IMR-90 (cell line): ENCODE measurements around the gene RNGTT. TPM values are rescaled to one million over a fixed set of nuclear protein-coding genes. Genes with fewer than 3 reads are reported as not detected.

ENCODE experiments used
- ATAC-seq: fragments of 200-7000 bp; cut with Tn5 transposase; 2 replicates; pipeline ENCODE4 v1.9.1; 2020; ENCODE audit warnings: low read depth, mild to moderate bottlenecking, moderate library complexity
- BruUV-seq: library from RNA; stranded (reverse); fragments of 400-500 nt; replicated peaks from 2 replicates; lab custom pipeline; 2021; lab: Mats Ljungman, UMichigan
- CTCF ChIA-PET: fragments of 300-600 bp; formaldehyde crosslinking; extraction: SDS; loops from one replicate; lab custom pipeline; 2021; ENCODE audit warnings: antibody characterized with exemption; lab: Yijun Ruan, JAX
- POLR2A ChIA-PET: fragments of 300-600 bp; sonication (Branson Sonifier 250); formaldehyde crosslinking; loops from one replicate; lab custom pipeline; 2022; ENCODE audit warnings: antibody characterized with exemption; ENCODE audit not compliant: unreplicated experiment; lab: Charles Lee
- DNase-seq: peaks from one replicate; pipeline ENCODE4 v3.0.0; 2013
- H2AFZ ChIP-seq: replicated peaks from 2 replicates; pipeline ENCODE3; 2013; ENCODE audit warnings: low read length, mild to moderate bottlenecking; ENCODE audit not compliant: poor library complexity
- H2AK5ac ChIP-seq: 2 replicates; pipeline ENCODE4 v1.6.1; 2013; ENCODE audit warnings: low read depth, low read length, inconsistent platforms
- H2AK9ac ChIP-seq: replicated peaks from 2 replicates; pipeline ENCODE3; 2013; ENCODE audit warnings: mild to moderate bottlenecking, low read depth, low read length, moderate library complexity; ENCODE audit not compliant: poor library complexity
- H2BK120ac ChIP-seq: 2 replicates; pipeline ENCODE4 v1.6.1; 2013; ENCODE audit warnings: low read depth, low read length, inconsistent platforms
- H2BK15ac ChIP-seq: 3 replicates; pipeline ENCODE4 v1.6.1; 2013; ENCODE audit warnings: low read depth, low read length, inconsistent platforms
- H2BK20ac ChIP-seq: 2 replicates; pipeline ENCODE4 v1.6.1; 2013; ENCODE audit warnings: low read depth, mild to moderate bottlenecking, inconsistent platforms, low read length, moderate library complexity
- H2BK5ac ChIP-seq: 2 replicates; pipeline ENCODE4 v1.6.1; 2013; ENCODE audit warnings: mild to moderate bottlenecking, low read depth, low read length, inconsistent platforms; ENCODE audit not compliant: poor library complexity, severe bottlenecking
- H3K14ac ChIP-seq: replicated peaks from 2 replicates; pipeline ENCODE4 v1.6.1; 2013; ENCODE audit warnings: low read depth, low read length, inconsistent platforms
- H3K18ac ChIP-seq: 2 replicates; pipeline ENCODE4 v1.6.1; 2013; ENCODE audit warnings: low read depth, low read length, control low read depth
- H3K23ac ChIP-seq: 2 replicates; pipeline ENCODE4 v1.6.1; 2013; ENCODE audit warnings: low read depth, low read length, inconsistent platforms
- H3K27ac ChIP-seq: 2 replicates; pipeline ENCODE4 v1.5.1; 2013; ENCODE audit warnings: mild to moderate bottlenecking, control low read depth, low read length; ENCODE audit not compliant: insufficient read depth
- H3K27me3 ChIP-seq: 2 replicates; pipeline ENCODE4 v1.6.1; 2013; ENCODE audit warnings: low read length; ENCODE audit not compliant: control insufficient read depth, insufficient read depth
- H3K36me3 ChIP-seq: 2 replicates; pipeline ENCODE4 v1.6.1; 2013; ENCODE audit warnings: low read length, mixed read lengths; ENCODE audit not compliant: control insufficient read depth, insufficient read depth
- H3K4ac ChIP-seq: 2 replicates; pipeline ENCODE4 v1.6.1; 2013; ENCODE audit warnings: low read depth, low read length, inconsistent platforms
- H3K4me1 ChIP-seq: 2 replicates; pipeline ENCODE4 v1.6.1; 2013; ENCODE audit warnings: low read length, mixed read lengths; ENCODE audit not compliant: control insufficient read depth, insufficient read depth
- H3K4me2 ChIP-seq: 2 replicates; pipeline ENCODE4 v1.6.1; 2013; ENCODE audit warnings: low read depth, mild to moderate bottlenecking, control low read depth, low read length, moderate library complexity
- H3K4me3 ChIP-seq: 2 replicates; pipeline ENCODE4 v1.5.1; 2013; ENCODE audit warnings: low read depth, mild to moderate bottlenecking, control low read depth, low read length, moderate library complexity; ENCODE audit not compliant: insufficient read depth
- H3K56ac ChIP-seq: 2 replicates; pipeline ENCODE4 v1.6.1; 2013; ENCODE audit warnings: low read length, inconsistent platforms; ENCODE audit not compliant: insufficient read depth; ENCODE audit errors: extremely low read depth
- H3K79me1 ChIP-seq, 2 experiments: 2 replicates each; pipeline ENCODE4 v1.6.1; 2013; ENCODE audit warnings: low read length in 2 of 2, inconsistent platforms in 1 of 2, low read depth in 1 of 2
- H3K9ac ChIP-seq: 2 replicates; pipeline ENCODE4 v1.6.1; 2013; ENCODE audit warnings: low read depth, low read length, control low read depth
- H3K9me1 ChIP-seq: 2 replicates; pipeline ENCODE4 v1.6.1; 2013; ENCODE audit warnings: low read length, inconsistent platforms; ENCODE audit not compliant: insufficient read depth
- H3K9me3 ChIP-seq: 2 replicates; pipeline ENCODE4 v1.6.1; 2013; ENCODE audit warnings: low read length; ENCODE audit not compliant: control insufficient read depth, insufficient read depth
- H4K20me1 ChIP-seq: 2 replicates; pipeline ENCODE4 v1.6.1; 2013; ENCODE audit warnings: low read length, inconsistent platforms; ENCODE audit not compliant: insufficient read depth
- H4K5ac ChIP-seq: 2 replicates; pipeline ENCODE4 v1.6.1; 2013; ENCODE audit warnings: mild to moderate bottlenecking, low read depth, low read length, control low read depth
- H4K8ac ChIP-seq, 2 experiments: 2 replicates each; pipeline ENCODE4 v1.6.1; 2013; ENCODE audit warnings: low read depth in 2 of 2, low read length in 2 of 2, control low read depth in 1 of 2, inconsistent platforms in 1 of 2
- H4K91ac ChIP-seq: 2 replicates; pipeline ENCODE4 v1.6.1; 2013; ENCODE audit warnings: low read depth, low read length, inconsistent platforms; ENCODE audit not compliant: insufficient read depth
- CTCF ChIP-seq: conservative IDR thresholded peaks from 2 replicates; pipeline ENCODE4 v1.5.1; 2012; ENCODE audit warnings: mild to moderate bottlenecking, low read depth, low read length, improper control_type of control experiment
- MAZ ChIP-seq: IDR thresholded peaks from 2 replicates; pipeline ENCODE4 v1.6.1; 2012; ENCODE audit warnings: low read depth, mild to moderate bottlenecking, low read length, improper control_type of control experiment, moderate library complexity, borderline replicate concordance
- POLR2A ChIP-seq: IDR thresholded peaks from 2 replicates; pipeline ENCODE4 v1.6.1; 2012; ENCODE audit warnings: mild to moderate bottlenecking, low read depth, low read length
- RAD21 ChIP-seq: IDR thresholded peaks from 2 replicates; pipeline ENCODE4 v1.6.1; 2012; ENCODE audit warnings: low read length, improper control_type of control experiment
- RCOR1 ChIP-seq: IDR thresholded peaks from 2 replicates; pipeline ENCODE4 v1.6.1; 2012; ENCODE audit warnings: mild to moderate bottlenecking, low read length, improper control_type of control experiment; ENCODE audit not compliant: insufficient replicate concordance
- RFX5 ChIP-seq: IDR thresholded peaks from 2 replicates; pipeline ENCODE4 v1.8.0; 2012; ENCODE audit warnings: low read depth, mild to moderate bottlenecking, low read length, moderate library complexity
- WGBS, 2 experiments: methylation state at CpG; one replicate each; pipeline versions ENCODE4 v1.1.5 to v1.1.7; 2013; ENCODE audit warnings: missing lambda C conversion rate in 2 of 2; ENCODE audit not compliant: insufficient read length in 1 of 2; ENCODE audit errors: extremely low coverage in 2 of 2; 5-methylcytosine and 5-hydroxymethylcytosine counted together
- dilution Hi-C: fragments of 300-500 bp; cut with HindIII; formaldehyde crosslinking; loops from one replicate; pipeline ENCODE4 v1.14.3; 2018; ENCODE audit warnings: low sequenced_read_pairs; ENCODE audit not compliant: unreplicated experiment
- in situ Hi-C: fragments of 300-500 bp; cut with MboI; formaldehyde crosslinking; loops from 3 replicates; pipeline ENCODE4 v1.14.3; 2019; ENCODE audit warnings: low sequenced_read_pairs, inconsistent platforms, mixed read lengths
- intact Hi-C: fragments of 100-400 bp; cut with micrococcal nuclease; formaldehyde crosslinking; loops from 2 replicates; pipeline ENCODE4 v1.10.0; 2022
- polyA plus RNA-seq, 3 experiments: library from polyadenylated mRNA; depleted of rRNA; stranded (reverse); fragments of >200 nt; gene quantifications; 2 replicates each; pipeline ENCODE4 v1.2.3, GENCODE V29; 2012; ENCODE audit warnings: low replicate concordance in 1 of 3
- total RNA-seq: library from RNA; depleted of rRNA; stranded (reverse); fragments of >200 nt; gene quantifications from 2 replicates; pipeline ENCODE4 v1.2.3, GENCODE V29; 2012

RNGTT gene
- total and polyA plus RNA-seq, 2 of the 4 experiments (the other 2 are of a cell fraction), result 5.4 to 21.7 TPM

GRCh38 chr6:88972504-88973423, 9.3 kb upstream of the RNGTT start:
- ATAC-seq (no peak), DNase-seq (no peak)
- Histone ChIP-seq H2BK5ac (no peak overlapping the region), H3K56ac (no peak overlapping the region), H3K27me3 (peaks cover 3% of the 10 kb centered on the region; the same call in 1 of the 2 replicates), H4K8ac (no peak overlapping the region), H3K23ac (no peak overlapping the region), H3K9me3 (no peaks in the 10 kb centered on the region), H2BK15ac (no peak overlapping the region), H2AK5ac (no peak overlapping the region), H2AFZ (no peak overlapping the region), H3K27ac (no peak overlapping the region), H3K14ac (no peak overlapping the region), H3K4ac (no peak overlapping the region), H3K4me3 (no peak overlapping the region), H2AK9ac (no peak overlapping the region), H3K79me1 (no peaks in the 10 kb centered on the region), H3K18ac (no peak overlapping the region), H3K36me3 (no peaks in the 10 kb centered on the region), H3K9me1 (no peaks in the 10 kb centered on the region), H4K91ac (no peak overlapping the region), H4K20me1 (no peaks in the 10 kb centered on the region), H4K5ac (no peak overlapping the region), H2BK120ac (no peak overlapping the region), H3K9ac (no peak overlapping the region), H3K4me2 (no peak overlapping the region), H2BK20ac (no peak overlapping the region), H3K4me1 (no peaks in the 10 kb centered on the region)
- no CpG with 5 or more reads among the region's 6 CpGs for WGBS, 2 experiments
- BruUV-seq, result no TSS peak
- intact Hi-C loops (no loop called here), dilution Hi-C loops (no loop called here), in situ Hi-C loops (no loop called here)
- POLR2A ChIA-PET, result no interaction called here
- TF ChIP-seq RAD21, result no peak
- TF ChIP-seq POLR2A, result no peak
- TF ChIP-seq MAZ, result no peak
- TF ChIP-seq RFX5, result no peak
- TF ChIP-seq CTCF, result no peak
- no peak for TF ChIP-seq RCOR1
- CTCF ChIA-PET, result no interaction called here
